PC-9 (cell line): ENCODE results near the gene GABRB2. TPM values are rescaled to one million over a fixed set of nuclear protein-coding genes. Genes with fewer than 3 reads are reported as not detected.

Experiments
- BruUV-seq: library from RNA; stranded (reverse); fragments of 400-500 nt; replicated peaks from 2 replicates; lab custom pipeline; 2021; lab: Mats Ljungman, UMichigan
- CTCF ChIA-PET: fragments of 300-600 bp; sonication (Branson Sonifier 250); formaldehyde crosslinking; loops from one replicate; lab custom pipeline; 2022; ENCODE audit warnings: antibody characterized with exemption; lab: Charles Lee
- POLR2A ChIA-PET: fragments of 300-600 bp; sonication (Branson Sonifier 250); formaldehyde crosslinking; loops from one replicate; lab custom pipeline; 2022; ENCODE audit warnings: antibody characterized with exemption; ENCODE audit not compliant: unreplicated experiment; lab: Charles Lee
- DNase-seq, 2 experiments: peaks; one replicate each; pipeline versions ENCODE4 v3.0.0 to v3.0.0-alpha.2; 2015 to 2022; ENCODE audit warnings: mixed read lengths in 1 of 2
- H2AFZ ChIP-seq: fragments of 200-600 bp; sonication (generic); 2 replicates; pipeline ENCODE4 v1.8.1; 2017; ENCODE audit warnings: antibody characterized with exemption
- H3F3A ChIP-seq: fragments of 200-600 bp; sonication (generic); 2 replicates; pipeline ENCODE4 v1.8.1; 2017; ENCODE audit warnings: antibody characterized with exemption, mild to moderate bottlenecking, low read depth; ENCODE audit not compliant: insufficient read depth
- H3K27ac ChIP-seq: fragments of 200-600 bp; sonication (generic); 2 replicates; pipeline ENCODE4 v1.6.1; 2016; ENCODE audit warnings: mixed run types
- H3K27me3 ChIP-seq: fragments of 200-600 bp; sonication (generic); 2 replicates; pipeline ENCODE4 v1.6.1; 2016; ENCODE audit warnings: low read depth, mixed run types; ENCODE audit not compliant: insufficient read depth
- H3K36me3 ChIP-seq: fragments of 200-600 bp; sonication (generic); 2 replicates; pipeline ENCODE4 v1.6.1; 2016; ENCODE audit warnings: low read depth, mixed run types
- H3K4me1 ChIP-seq: fragments of 200-600 bp; sonication (generic); replicated peaks from 2 replicates; pipeline ENCODE4 v1.6.1; 2016; ENCODE audit warnings: mixed run types; ENCODE audit not compliant: insufficient read depth
- H3K4me2 ChIP-seq: fragments of 200-600 bp; sonication (generic); 2 replicates; pipeline ENCODE4 v1.6.1; 2017; ENCODE audit warnings: mixed run types
- H3K4me3 ChIP-seq: fragments of 200-600 bp; sonication (generic); 2 replicates; pipeline ENCODE4 v1.6.1; 2016; ENCODE audit warnings: mixed run types
- H3K79me2 ChIP-seq: fragments of 200-600 bp; sonication (generic); 2 replicates; pipeline ENCODE4 v1.6.1; 2017; ENCODE audit warnings: low read depth, mixed run types
- H3K9me2 ChIP-seq: fragments of 200-600 bp; sonication (generic); 2 replicates; pipeline ENCODE4 v1.8.1; 2017; ENCODE audit warnings: mild to moderate bottlenecking; ENCODE audit not compliant: insufficient read depth
- H3K9me3 ChIP-seq: fragments of 200-600 bp; sonication (generic); 2 replicates; pipeline ENCODE4 v1.8.1; 2016; ENCODE audit warnings: low read depth; ENCODE audit not compliant: insufficient read depth
- H4K20me1 ChIP-seq: fragments of 200-600 bp; sonication (generic); 2 replicates; pipeline ENCODE4 v1.8.1; 2017; ENCODE audit not compliant: insufficient read depth
- CTCF ChIP-seq: fragments of 200-600 bp; sonication (generic); conservative IDR thresholded peaks from 2 replicates; pipeline ENCODE4 v1.6.1; 2017; ENCODE audit warnings: mixed run types, antibody characterized with exemption, mild to moderate bottlenecking, moderate library complexity
- EZH2 ChIP-seq: fragments of 200-600 bp; sonication (generic); IDR thresholded peaks from 2 replicates; pipeline ENCODE4 v1.8.0; 2017; ENCODE audit warnings: antibody characterized with exemption, low read depth
- intact Hi-C: fragments of 100-400 bp; cut with micrococcal nuclease; formaldehyde crosslinking; loops from one replicate; pipeline ENCODE4 v1.10.0; 2022; ENCODE audit not compliant: unreplicated experiment
- total RNA-seq: library from RNA; stranded (reverse); gene quantifications from 2 replicates; pipeline ENCODE4 v1.2.3, GENCODE V29; 2021

The GABRB2 gene
- total RNA-seq, 1 experiment from 2014 or later, result not detected

DNA sequence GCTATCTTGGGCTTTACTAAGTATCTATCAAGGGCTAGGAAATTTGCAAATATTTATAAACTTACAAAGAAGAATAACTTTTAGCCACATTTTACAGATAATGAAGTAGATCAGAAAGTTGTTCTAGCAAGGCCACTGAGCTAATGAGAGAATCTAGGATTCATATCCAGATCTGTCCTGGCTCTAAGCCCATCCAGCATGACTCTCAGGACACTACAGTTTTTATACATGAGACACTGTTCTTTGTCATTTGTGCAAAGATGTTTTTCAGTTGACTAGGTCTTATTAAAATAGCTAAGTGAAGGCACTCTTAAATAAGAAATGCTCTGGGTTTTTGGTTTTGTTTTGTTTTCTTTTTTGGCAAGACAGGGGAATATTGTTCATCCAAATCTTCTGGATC lies 273.1 kb downstream of the GABRB2 start:
- ChIA-PET CTCF (no interaction called here), POLR2A (no interaction called here)
- no peaks in the 10 kb centered on the region for H3K4me1 ChIP-seq
- no peaks in the 10 kb centered on the region for H3K79me2 ChIP-seq
- no TSS peak for BruUV-seq
- no peak overlapping the region for H3K4me3 ChIP-seq
- no peak overlapping the region for H3K27ac ChIP-seq
- H3K27me3 ChIP-seq, result no peaks in the 10 kb centered on the region
- no peaks in the 10 kb centered on the region for H3F3A ChIP-seq
- no peak overlapping the region for H3K4me2 ChIP-seq
- DNase-seq, result no peak
- intact Hi-C loops, result no loop called here
- no peak overlapping the region for H2AFZ ChIP-seq
- H4K20me1 ChIP-seq, result no peaks in the 10 kb centered on the region
- H3K9me3 ChIP-seq, result no peaks in the 10 kb centered on the region
- TF ChIP-seq CTCF, result no peak
- no peak for TF ChIP-seq EZH2
- H3K36me3 ChIP-seq, result no peaks in the 10 kb centered on the region
- no peaks in the 10 kb centered on the region for H3K9me2 ChIP-seq

DNA sequence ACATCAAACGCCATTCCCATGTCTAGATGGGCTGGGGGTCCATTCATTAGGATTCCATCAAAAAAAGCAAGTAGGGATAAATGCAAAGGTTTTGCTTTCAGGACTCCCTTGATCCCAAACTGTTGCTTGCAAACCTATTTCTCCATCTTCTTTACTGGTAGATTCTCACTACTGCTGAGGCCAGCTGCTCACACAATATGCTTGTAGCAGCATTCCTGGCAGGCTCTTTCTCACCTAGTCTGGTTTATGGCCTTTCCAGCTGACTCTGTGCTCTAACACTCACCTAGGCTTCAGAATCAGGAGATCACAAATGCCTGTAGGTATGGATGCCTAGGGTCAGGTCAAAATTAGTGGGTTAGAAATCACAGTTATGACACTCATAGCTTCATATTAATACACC lies 274.7 kb downstream of the GABRB2 start:
- POLR2A ChIA-PET, result no interaction called here
- Histone ChIP-seq H3K4me3 (no peak overlapping the region), H3K27me3 (no peaks in the 10 kb centered on the region), H3K36me3 (no peaks in the 10 kb centered on the region), H4K20me1 (no peaks in the 10 kb centered on the region), H3K9me3 (no peaks in the 10 kb centered on the region), H3K27ac (no peak overlapping the region), H3K79me2 (no peaks in the 10 kb centered on the region), H3K4me2 (no peak overlapping the region), H3F3A (no peaks in the 10 kb centered on the region), H2AFZ (no peak overlapping the region), H3K4me1 (no peaks in the 10 kb centered on the region), H3K9me2 (no peaks in the 10 kb centered on the region)
- intact Hi-C loops, result no loop called here
- CTCF ChIA-PET, result no interaction called here
- no peak for TF ChIP-seq EZH2
- no peak for TF ChIP-seq CTCF
- DNase-seq, result no peak
- BruUV-seq, result no TSS peak

GRCh38 chr5:161269125-161269524 lies 277.4 kb downstream of the GABRB2 start:
- no peak for DNase-seq
- no peaks in the 10 kb centered on the region for H3K79me2 ChIP-seq
- no peaks in the 10 kb centered on the region for H3K4me1 ChIP-seq
- no peak overlapping the region for H3K27ac ChIP-seq
- no peaks in the 10 kb centered on the region for H3K9me2 ChIP-seq
- no peaks in the 10 kb centered on the region for H3K36me3 ChIP-seq
- TF ChIP-seq CTCF, result no peak
- no TSS peak for BruUV-seq
- no peaks in the 10 kb centered on the region for H3K27me3 ChIP-seq
- H3K4me3 ChIP-seq, result no peak overlapping the region
- intact Hi-C loops, result no loop called here
- H3F3A ChIP-seq, result no peaks in the 10 kb centered on the region
- H3K4me2 ChIP-seq, result no peak overlapping the region
- H3K9me3 ChIP-seq, result no peaks in the 10 kb centered on the region
- H4K20me1 ChIP-seq, result no peaks in the 10 kb centered on the region
- H2AFZ ChIP-seq, result no peak overlapping the region
- POLR2A ChIA-PET, result no interaction called here
- CTCF ChIA-PET, result no interaction called here
